Measurements from ENCODE around the gene CHST8.
"Not testable (repeated sequence)": the region's sequence is repeated elsewhere in the genome, so short reads cannot be mapped to it uniquely, and the experiment has no call there.

The CHST8 gene, protein sequence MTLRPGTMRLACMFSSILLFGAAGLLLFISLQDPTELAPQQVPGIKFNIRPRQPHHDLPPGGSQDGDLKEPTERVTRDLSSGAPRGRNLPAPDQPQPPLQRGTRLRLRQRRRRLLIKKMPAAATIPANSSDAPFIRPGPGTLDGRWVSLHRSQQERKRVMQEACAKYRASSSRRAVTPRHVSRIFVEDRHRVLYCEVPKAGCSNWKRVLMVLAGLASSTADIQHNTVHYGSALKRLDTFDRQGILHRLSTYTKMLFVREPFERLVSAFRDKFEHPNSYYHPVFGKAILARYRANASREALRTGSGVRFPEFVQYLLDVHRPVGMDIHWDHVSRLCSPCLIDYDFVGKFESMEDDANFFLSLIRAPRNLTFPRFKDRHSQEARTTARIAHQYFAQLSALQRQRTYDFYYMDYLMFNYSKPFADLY

DNA sequence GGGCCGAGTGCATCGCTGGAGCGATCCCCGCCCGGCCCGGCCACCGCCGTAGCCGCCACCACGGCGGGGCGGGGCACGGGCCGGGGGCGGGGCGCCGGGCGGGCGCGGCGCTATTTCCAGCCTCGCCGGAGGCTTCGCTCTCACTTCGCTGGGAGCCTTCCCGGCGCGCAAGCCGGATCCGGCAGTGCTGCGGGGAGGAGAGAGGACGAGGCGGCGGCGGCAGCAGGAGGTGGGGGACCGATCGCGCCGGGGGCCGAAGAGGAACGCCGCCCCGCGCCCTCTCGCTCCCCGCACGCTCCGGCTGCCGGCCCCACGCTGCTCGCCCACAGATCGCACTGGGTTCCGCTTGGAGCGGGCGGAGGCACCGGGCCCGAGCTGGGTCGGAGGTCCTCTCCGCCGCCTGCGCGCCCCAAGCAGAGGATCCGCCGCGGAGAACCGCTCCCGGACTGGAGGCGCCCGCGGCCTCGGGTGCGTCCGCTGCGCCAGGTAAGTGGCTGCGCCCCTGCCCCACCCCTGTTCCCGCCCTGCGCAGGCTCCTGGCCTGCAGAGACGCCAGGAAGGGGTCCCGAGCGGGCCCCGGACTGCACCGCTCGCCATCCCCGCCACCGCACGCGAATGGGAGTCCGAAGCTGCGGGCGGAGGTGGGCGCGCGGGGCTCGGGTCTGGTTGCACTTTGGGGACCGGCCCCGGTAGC, at the start of gene CHST8:
Gene CHST8, plus strand, starts transcription at position 143 of the 694 bp plus-strand sequence. CDS start 67,309 bp downstream, outside the sequence.
- DNase-seq: no peak

DNA sequence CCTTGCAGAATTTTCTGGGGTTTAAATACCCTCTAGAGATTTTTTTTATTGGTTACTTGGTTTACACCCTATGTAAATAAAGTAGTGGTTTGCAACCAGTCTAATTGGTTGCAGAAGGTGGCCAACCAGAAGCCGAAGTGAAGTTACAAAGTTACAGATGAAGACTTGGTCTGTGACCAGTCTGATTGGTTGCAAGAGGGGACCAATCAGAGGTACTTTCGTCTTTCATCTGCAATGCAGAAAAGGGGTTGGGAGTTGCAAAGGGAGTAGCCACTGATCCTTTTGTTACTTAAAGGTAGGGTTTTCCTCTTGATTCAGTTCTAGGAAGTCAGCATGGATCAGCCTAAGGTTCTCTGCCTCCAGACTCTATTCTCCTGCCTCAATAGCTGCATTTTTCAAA, 48.8 kb upstream of the CHST8 start:
- DNase-seq: no peak

DNA sequence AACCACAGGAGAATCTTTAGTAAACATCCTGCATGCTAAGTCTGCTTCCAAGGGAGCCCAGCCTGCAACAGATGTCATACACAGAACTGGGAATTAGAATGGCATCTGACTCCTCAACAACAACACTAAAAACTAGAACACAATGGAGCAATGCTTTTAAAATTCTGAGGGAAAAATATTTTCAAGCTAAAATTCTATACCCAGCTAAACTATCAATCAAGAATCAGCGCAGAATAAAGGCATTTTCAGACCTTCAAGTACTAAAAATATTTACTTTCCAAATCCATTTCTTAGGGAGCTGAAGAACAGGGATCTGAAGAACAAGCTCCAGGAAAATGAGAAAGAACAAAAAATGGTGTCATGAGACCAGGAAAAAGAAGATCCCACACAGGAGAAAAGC, 46.9 kb upstream of the CHST8 start:
- DNase-seq: no peak

DNA sequence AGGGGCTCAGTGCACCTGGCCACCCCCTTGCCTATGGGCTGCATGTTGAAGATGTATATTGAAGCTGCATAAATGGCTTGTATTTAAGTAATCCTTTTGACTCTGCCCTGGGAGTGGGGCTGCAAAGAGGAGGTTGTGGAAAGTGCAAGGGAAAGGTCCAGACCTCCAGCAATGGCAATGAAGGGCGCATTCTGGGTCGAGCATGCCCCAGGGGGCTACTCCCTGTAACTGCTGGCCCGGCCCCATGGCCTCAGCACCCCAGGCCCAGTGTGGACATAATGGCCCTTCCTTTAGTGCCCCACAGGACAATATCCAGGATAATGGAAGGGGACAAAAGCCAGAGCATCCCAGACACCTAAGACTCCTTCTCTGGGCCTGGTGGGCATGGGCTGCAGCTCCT, 43.1 kb upstream of the CHST8 start:
- DNase-seq: no peak

DNA sequence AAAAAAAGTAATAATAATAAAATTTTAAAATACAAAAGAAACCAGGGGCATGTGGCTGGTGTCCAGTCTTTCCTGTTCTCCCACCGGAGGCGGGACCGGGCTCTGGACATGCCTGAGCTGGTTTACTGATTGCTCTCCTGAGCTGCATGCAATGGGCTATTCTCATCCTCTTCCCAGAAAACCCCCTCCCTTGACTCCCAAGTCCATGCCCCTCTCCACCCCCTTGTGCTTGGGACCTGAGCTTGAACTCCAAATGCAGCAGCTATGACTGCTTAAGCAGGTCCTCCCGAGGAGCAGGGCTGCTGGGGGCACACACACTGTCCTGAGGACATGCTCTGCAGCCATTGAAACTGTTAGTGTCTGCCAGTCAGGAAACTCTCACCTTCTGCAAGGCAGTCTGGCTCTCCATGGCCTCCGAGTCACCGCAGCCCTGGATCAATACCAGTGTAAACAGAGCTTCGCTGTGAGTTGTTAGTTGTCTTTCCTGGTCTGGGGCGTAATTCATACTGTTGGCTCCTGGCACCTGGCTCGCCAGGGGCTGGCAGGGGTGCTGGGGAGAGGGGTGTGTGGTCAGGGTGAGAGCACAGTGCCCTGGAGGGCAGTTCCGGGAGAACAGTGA, 41.6 kb upstream of the CHST8 start:
- DNase-seq: no peak

DNA sequence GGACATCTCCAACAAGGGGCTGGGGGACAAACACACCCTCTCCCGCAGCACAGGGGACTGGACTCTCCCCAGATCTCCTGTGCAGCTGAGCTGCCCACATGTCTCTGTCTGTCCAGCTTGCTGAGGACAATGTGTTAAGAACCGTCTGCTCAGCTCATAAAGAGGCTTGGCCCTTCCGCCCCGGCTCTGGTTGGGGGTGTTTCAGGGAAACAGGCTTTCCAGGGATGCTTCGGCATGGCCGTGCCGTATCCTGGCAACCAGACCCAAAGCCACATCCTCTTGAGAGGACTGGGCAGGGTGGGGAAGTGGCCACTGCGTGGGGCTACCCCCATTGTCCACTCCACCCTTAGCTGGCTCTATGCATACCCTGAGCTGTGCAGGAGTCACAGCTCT, 41.1 kb upstream of the CHST8 start:
- DNase-seq: no peak

DNA sequence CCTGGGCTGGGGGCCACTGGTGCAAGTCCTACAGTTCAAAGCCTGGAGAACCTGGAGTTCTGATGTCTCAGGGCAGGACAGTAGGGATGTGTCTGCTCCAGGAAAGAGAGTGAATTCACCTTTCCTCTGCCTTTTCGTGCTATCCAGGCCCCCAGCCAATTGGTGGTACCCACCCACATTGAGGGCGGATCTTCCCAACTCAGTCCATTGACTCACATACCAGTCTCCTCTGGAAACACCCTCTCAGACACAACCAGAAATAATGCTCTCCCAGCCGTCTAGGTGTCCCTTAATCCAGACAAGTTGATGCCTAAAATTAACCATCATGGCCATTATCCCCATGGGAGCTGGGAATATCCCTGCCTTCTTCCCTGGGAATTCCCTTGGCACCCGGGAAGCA, 38.8 kb upstream of the CHST8 start:
- DNase-seq: no peak

DNA sequence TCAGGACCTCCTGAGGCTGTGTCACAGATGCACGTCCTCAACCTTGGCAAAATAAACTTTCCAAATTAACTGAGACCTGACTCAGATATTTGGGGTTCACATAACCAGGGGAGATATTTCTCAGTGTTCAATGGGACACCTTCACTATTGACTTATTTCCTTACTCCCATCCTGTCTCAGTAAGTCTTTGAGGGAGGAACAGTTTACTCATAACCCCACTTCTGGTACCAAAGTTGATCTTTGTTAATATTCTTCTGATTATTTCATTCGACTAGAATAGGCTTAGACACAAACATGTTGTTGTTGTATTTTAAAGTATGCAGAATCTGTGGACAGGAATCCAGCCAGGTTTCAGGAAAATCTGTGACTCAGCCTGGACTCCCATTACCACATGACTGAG, 34.6 kb upstream of the CHST8 start:
- no peak for DNase-seq

DNA sequence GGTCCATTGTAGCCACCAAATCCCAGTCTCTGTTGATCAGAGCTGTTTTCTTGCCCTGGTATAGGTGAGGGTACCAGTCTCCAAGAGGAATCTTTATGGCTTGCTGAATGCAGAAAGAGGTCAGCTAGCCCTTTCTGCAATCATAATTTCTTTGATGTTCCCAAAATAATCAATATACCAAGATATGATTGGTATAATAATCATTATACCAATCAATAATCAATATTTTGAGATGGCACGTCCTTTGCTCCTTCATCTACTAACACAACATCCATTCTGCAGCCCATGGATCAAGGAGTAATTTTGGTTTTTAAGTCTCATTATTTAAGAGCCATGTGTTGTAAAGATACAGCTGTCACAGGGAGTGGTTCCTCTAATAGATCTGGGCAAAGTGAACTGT, 31.5 kb upstream of the CHST8 start:
- DNase-seq: no peak

DNA sequence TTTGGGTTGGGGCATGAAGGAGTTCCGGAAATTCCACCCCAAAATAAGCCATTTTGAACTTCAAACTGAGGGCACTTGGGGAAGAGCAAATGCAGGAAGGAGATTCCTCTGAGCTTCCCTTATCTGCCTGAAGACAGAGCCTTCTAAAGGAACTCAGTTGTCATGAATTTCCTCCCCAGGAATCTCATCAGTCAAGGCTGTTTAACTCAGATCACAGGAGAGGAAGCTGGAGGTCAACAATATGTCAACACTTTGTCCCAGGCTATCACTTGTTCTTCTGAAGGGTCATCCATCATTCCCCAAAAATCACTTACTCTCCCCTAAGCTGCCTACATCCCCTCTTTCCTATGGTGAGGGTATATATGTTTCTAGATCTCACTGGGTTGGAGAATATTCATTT, 26.0 kb upstream of the CHST8 start:
- no peak for DNase-seq

DNA sequence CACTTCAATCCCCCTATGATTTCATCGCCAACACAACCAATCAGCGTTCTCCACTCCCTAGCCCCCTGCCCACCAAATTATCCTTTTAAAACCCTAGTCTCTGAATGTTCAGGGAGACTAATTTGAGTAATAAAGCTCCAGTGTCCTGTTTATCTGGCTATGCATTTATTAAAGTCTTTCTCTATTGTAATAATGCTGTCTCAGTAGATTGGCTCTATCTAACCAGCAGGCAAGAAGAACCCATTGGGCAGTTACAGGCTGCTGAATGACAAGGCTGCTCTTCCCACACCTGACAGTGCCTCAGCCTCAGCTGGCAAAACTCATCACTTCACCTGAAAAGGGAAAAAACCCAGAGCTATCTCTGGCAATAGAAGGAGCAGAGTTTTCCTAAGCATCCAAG, 20.2 kb upstream of the CHST8 start:
- no peak for DNase-seq

DNA sequence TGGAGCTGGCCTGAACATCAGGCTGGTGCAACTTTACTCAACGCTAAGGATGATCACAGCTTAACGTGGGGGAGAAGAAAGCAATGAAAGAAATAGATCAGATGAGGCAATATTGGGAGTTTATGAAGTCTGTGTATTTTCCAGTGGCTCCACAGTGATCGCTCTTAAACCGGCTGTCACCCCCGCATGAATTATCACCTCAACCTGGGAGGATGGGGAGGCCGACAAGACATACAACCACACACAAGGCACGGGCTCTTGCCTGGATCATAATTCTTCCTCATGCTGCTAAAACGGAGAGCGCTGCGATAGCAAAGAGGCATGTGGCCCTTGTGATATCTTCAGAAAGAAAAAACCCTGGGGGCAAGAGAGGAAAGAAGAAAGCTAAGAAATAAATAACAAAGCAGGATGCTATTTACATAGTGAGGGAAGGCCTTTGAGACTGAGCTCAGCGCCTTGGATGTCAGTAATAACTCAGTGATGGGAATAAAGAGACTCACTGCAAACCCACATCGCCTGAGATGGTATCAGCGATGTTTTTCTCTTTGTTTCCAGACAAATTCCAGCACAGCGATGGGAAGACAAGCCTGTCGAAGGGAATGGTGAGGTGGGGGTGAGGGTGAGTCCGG, 19.1 kb upstream of the CHST8 start:
- no peak for DNase-seq

DNA sequence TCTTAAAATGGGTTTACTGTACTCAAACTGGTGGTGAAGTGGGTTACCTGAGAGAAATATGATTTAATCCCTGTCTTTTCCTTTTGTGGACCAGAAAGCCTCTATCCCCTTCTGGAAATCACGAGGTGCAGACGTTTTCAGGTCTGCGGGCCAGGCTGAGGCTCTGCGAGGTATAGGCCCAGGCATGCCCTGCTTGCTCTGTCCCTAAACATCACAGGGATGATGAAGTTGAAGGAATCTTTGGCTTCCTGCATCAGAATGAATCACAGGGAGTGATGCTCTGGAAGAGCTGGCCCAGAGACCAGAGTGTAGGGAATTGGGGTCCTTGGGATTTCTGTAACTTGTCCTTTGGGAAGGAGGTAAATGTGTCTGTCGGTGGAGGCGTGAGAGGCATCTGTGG, 18.4 kb upstream of the CHST8 start:
- no peak for DNase-seq

DNA sequence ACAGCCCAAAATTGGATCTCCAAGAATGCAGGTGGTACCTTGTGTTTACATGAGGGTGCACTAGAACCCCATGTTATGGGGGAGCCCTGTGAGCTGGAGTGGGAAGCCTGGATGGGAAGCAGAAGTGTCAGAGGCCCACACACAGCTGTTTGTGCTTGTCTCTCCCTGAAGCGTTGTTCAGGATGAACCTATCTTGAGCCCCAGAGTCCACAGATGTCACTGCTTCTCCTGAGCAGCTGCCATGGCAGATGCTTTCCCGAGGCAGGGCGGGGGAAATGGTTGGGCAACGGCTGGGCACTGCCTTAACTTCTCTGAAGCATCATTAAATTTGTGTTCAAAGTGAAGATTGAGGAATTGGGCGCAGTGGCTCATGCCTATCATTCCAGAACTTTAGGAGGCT, 17.1 kb upstream of the CHST8 start:
- no peak for DNase-seq

DNA sequence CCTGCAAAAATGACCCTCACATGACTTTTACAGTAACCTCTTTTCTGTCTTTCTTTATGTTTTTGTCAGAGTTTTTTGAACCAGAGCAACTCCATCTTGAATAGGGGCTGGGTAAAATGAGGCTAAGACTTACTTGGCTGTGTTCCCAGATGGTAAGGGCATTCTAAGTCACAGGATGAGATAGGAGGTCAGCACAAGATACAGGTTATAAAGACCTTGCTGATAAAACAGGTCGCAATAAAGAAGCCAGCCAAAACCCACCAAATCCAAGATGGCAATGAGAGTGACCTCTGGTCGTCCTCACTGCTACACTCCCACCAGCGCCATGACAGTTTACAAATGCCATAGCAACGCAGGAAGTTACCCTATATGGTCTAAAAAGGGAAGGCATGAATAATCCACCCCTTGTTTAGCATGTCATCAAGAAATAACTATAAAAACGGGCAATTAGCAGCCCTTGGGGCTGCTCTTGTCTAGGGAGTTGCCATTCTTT, 15.9 kb upstream of the CHST8 start:
- not testable (repeated sequence) for DNase-seq

DNA sequence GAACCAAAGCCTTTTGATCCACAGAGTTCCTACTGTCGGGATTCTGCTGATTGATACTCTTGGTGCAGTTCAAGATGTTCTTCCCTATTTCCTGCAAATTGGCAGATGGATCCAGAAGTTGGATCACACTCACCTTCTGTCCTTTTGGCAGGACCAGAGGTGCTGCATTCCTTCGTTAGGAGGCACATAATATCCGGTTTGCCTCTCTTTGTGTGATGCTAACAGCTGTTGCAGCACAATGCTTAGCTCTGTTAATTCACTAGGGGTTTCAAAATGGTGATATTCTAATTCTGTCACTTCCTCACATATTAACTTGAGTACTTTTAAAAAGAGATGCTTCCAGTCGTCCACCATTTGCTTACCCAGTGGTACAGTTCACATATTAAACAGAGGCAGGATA, 15.2 kb upstream of the CHST8 start:
- no peak for DNase-seq

DNA sequence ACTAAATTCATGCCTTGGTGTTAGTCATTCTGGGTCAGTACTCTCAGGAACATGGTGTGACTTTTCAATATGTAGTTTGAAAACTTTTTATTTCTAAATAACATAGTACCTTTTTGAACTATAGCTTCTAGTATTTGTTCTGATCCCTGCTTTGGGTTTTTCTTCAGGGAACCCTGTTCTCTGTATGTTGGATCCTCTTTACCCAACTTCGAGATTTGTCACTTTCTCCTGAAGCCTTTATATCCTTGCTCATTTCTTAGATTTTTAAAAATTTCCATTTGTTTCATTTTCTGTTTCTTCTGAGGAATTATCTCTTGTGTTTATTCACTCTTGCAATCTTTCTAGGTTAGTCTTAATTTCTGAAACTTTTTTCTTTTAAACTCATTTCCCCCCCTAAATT, 12.4 kb upstream of the CHST8 start:
- DNase-seq: no peak

DNA sequence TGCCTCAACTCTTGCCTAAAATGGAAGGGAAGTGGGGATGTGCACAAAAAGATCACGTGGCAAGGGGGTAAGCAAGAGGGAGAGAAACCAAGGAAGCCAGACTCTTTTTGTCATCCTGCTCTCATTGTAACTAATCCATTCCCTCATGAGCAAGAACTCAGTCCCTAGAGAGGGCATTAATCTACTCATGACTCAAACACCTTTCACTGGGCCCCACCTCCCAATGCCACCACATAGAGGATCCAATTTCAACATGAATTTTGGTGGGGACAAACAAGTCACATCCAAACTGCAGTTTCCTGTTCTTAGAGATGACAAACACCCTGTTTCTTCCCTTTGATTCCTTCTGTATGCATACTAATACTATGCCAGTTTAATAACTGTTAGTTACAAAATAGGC, 11.2 kb upstream of the CHST8 start:
- DNase-seq: no peak

DNA sequence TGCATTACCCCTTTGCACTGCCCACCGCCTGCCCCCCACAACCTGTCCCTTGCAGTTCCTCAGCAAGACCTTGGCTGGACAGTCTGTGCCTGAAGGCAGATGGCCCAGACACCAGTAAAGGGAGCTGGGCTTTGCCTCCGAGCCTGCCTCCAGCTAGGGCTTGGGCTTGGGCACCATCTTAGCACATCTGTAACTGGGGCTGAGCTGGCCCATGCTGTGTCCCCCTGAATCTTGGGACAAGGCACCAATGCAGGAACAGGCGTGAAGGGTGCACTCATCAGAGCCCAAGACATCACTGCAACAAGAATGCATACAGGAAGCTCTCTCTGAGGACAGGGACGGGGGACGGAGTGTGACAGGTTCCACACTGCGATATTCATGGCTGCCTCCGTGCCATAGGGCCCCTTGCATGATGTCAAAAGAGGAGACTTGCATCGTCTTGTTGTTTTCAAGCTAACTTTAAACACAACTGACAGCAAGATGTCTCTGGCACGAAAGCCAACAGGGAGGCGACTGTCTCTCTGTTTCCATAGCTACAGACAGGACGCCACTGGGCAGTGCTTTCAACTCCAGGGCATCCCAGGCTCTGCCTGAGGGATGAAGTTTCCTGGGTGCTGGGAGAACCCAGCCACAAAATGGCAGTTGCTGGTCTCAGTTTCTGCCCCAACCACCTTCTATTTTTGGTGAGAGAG, 8.7 kb upstream of the CHST8 start:
- DNase-seq: no peak

DNA sequence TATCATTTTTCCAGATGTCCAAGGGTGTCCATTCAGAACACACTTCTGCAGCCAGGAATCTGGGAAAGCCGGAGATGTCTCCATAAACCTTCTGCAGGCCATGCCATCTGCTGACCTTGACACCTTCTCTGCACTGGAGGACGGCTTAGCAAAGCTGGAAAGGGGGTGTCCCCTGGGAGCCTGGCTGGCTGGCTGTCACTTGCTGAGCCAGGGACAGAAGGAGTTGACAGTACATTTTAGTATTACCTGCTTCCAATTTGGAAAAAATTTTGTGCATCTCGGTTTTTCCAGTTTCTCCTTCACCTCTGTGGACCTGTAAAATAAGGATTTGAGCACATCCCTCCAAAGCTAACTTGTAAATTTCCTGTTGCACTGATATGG, 8.1 kb upstream of the CHST8 start:
- DNase-seq: no peak

DNA sequence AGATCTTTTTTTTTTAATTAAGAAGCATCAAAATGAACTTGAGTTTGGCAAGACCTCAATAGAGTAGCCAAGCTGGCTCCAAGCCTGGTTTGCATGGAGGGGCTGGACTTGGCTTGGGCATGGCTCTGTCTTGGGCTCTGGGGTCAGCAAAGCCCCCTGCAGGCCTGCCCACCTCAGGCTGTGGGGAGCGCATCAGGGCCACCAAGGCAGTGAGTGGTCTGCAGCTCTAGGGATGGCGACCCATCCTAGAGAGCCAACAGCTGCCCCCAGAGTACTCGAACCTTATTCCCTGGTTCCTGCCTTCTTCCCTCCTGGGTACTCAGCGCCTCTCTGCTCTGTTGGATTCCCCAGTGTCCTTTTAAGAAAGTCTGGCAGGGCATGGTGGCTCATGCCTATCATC, 5.4 kb upstream of the CHST8 start:
- no peak for DNase-seq

DNA sequence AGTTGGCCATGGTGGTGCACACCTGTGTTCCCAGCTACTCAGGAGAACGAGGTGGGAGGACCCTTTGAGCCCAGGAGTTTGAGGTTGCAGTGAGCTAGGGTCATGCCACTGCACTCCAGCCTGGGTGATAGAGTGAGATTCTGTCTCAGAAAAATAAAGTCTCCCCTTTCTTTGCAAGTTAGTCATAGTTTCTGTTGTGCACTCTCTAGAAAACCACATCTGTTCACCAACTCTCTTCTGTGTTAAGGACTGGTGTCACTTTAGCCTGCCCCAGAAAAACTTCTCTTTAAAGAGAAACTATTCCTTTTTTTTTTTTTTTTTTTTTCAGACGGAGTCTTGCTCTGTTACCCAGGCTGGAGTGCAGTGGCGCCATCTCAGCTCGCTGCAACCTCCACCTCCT, 4.9 kb upstream of the CHST8 start:
- DNase-seq: no peak

DNA sequence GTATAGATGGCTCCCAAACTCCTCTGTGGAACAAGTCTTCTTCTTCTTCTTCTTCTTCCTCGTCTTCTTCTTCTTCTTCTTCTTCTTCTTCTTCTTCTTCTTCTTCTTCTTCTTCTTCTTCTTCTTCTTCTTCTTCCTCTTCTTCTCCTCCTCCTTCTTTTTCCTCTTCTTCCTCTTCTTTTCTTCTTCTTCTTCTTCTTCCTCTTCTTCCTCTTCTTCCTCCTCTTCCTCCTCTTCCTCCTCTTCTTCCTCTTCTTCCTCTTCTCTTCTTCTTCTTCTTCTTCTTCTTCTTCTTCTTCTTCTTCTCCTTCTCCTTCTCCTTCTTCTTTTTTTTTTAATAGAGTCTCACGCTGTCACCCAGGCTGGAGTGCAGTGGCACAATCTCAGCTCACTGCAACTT, 3.4 kb upstream of the CHST8 start:
- not testable (repeated sequence) for DNase-seq

All from cerebellar nuclear complex (tissue), 1 donor.